Activated CD4-positive, alpha-beta T cell treated with anti-CD3 and anti-CD28 coated beads, Interleukin-2, amount 10 ng/mL, durations not matched to agents 24 days and 14 days (primary cell): Measurements from ENCODE around the gene SDCBP2. TPM values are rescaled to one million over a fixed set of nuclear protein-coding genes. Genes with fewer than 3 reads are reported as not detected.
A peak's percentile ranks its signal among the peaks of the same experiment; 100 is the strongest.

Experiments
- DNase-seq: peaks from one replicate; pipeline ENCODE4 v3.0.0; 2022
- H3K27ac Mint-ChIP-seq: one replicate; pipeline ENCODE4 v1.8.0; 2022; ENCODE audit warnings: mild to moderate bottlenecking, mixed read lengths
- H3K27me3 Mint-ChIP-seq: one replicate; pipeline ENCODE4 v1.8.0; 2022; ENCODE audit warnings: mixed read lengths
- H3K36me3 Mint-ChIP-seq: one replicate; pipeline ENCODE4 v1.8.0; 2022; ENCODE audit warnings: low read depth, mild to moderate bottlenecking, mixed read lengths
- H3K4me1 Mint-ChIP-seq: one replicate; pipeline ENCODE4 v1.8.0; 2021; ENCODE audit warnings: mixed read lengths
- H3K4me3 Mint-ChIP-seq: one replicate; pipeline ENCODE4 v1.8.0; 2022; ENCODE audit warnings: mild to moderate bottlenecking, moderate library complexity, mixed read lengths
- H3K9me3 Mint-ChIP-seq: one replicate; pipeline ENCODE4 v1.8.0; 2021; ENCODE audit warnings: mixed read lengths
- intact Hi-C: fragments of 100-400 bp; cut with micrococcal nuclease; formaldehyde crosslinking; loops from one replicate; pipeline ENCODE4 v1.15.1; 2023
- total RNA-seq: library from RNA; stranded (reverse); gene quantifications from 2 replicates; pipeline ENCODE4 v1.2.3, GENCODE V29; 2022

SDCBP2 gene
- total RNA-seq, 1 donor from 2014 or later, result 2.0 TPM

GRCh38 chr20:1309439-1309847 is 19.5 kb downstream of the SDCBP2 start:
- no peak overlapping the region for H3K27ac Mint-ChIP-seq
- H3K9me3 Mint-ChIP-seq, result no peaks in the 10 kb centered on the region
- H3K4me3 Mint-ChIP-seq, result no peak overlapping the region
- no peak for DNase-seq
- H3K4me1 Mint-ChIP-seq, result peaks cover 3% of the 10 kb centered on the region
- no peaks in the 10 kb centered on the region for H3K36me3 Mint-ChIP-seq
- no peaks in the 10 kb centered on the region for H3K27me3 Mint-ChIP-seq
- intact Hi-C loops, result no loop called here

GRCh38 chr20:1308702-1309095 is 20.2 kb downstream of the SDCBP2 start:
- H3K27me3 Mint-ChIP-seq, result no peaks in the 10 kb centered on the region
- H3K27ac Mint-ChIP-seq, result no peak overlapping the region
- intact Hi-C loops, result no loop called here
- no peaks in the 10 kb centered on the region for H3K36me3 Mint-ChIP-seq
- peaks cover 2% of the 10 kb centered on the region for H3K4me1 Mint-ChIP-seq
- no peaks in the 10 kb centered on the region for H3K9me3 Mint-ChIP-seq
- H3K4me3 Mint-ChIP-seq, result no peak overlapping the region
- DNase-seq, result no peak

- Mint-ChIP-seq H3K9me3 (no peaks in the 10 kb centered on the region), H3K4me3 (no peak overlapping the region), H3K36me3 (no peaks in the 10 kb centered on the region), H3K4me1 (no peaks in the 10 kb centered on the region), H3K27ac (no peak overlapping the region), H3K27me3 (no peaks in the 10 kb centered on the region)
- DNase-seq, result no peak
- intact Hi-C loops, result no loop called here
Measured at GRCh38 chr20:1308067-1308701, 20.8 kb downstream of the SDCBP2 start.

- no peaks in the 10 kb centered on the region for H3K9me3 Mint-ChIP-seq
- DNase-seq, result no peak
- no peaks in the 10 kb centered on the region for H3K27me3 Mint-ChIP-seq
- no peaks in the 10 kb centered on the region for H3K4me1 Mint-ChIP-seq
- no peak overlapping the region for H3K27ac Mint-ChIP-seq
- no peak overlapping the region for H3K4me3 Mint-ChIP-seq
- H3K36me3 Mint-ChIP-seq, result no peaks in the 10 kb centered on the region
- intact Hi-C loops, result no loop called here
Measured at GRCh38 chr20:1307571-1307971, 21.4 kb downstream of the SDCBP2 start.

- Mint-ChIP-seq H3K4me1 (no peaks in the 10 kb centered on the region), H3K9me3 (no peaks in the 10 kb centered on the region), H3K4me3 (no peak overlapping the region), H3K36me3 (no peaks in the 10 kb centered on the region), H3K27me3 (no peaks in the 10 kb centered on the region), H3K27ac (no peak overlapping the region)
- intact Hi-C loops, result no loop called here
- no peak for DNase-seq
Measured at GRCh38 chr20:1307171-1307570, 21.8 kb downstream of the SDCBP2 start.

GRCh38 chr20:1306316-1307135 is 22.4 kb downstream of the SDCBP2 start:
- Mint-ChIP-seq H3K4me1 (no peaks in the 10 kb centered on the region), H3K36me3 (no peaks in the 10 kb centered on the region), H3K27me3 (no peaks in the 10 kb centered on the region), H3K27ac (no peak overlapping the region), H3K4me3 (no peak overlapping the region), H3K9me3 (no peaks in the 10 kb centered on the region)
- intact Hi-C loops, result no loop called here
- no peak for DNase-seq

- intact Hi-C loops, result no loop called here
- no peak overlapping the region for H3K27ac Mint-ChIP-seq
- H3K4me1 Mint-ChIP-seq, result peaks cover 7% of the 10 kb centered on the region
- no peaks in the 10 kb centered on the region for H3K36me3 Mint-ChIP-seq
- H3K27me3 Mint-ChIP-seq, result no peaks in the 10 kb centered on the region
- no peak for DNase-seq
- no peaks in the 10 kb centered on the region for H3K9me3 Mint-ChIP-seq
- H3K4me3 Mint-ChIP-seq, result no peak overlapping the region
Measured at GRCh38 chr20:1305712-1306111, 23.2 kb downstream of the SDCBP2 start.

GRCh38 chr20:1304710-1305515 is 24.0 kb downstream of the SDCBP2 start:
- intact Hi-C loops, result loop anchor here (5.0 kb wide), 1 partner anchor 78 kb away; the partner anchor contains the start of gene RAD21L1
- Mint-ChIP-seq H3K27ac (no peak overlapping the region), H3K9me3 (no peaks in the 10 kb centered on the region)

GRCh38 chr20:1302685-1303541 is 26.0 kb downstream of the SDCBP2 start:
- peaks cover 20% of the 10 kb centered on the region for H3K4me1 Mint-ChIP-seq
- no peaks in the 10 kb centered on the region for H3K9me3 Mint-ChIP-seq
- DNase-seq, result peak; percentile 71
- no peak overlapping the region for H3K27ac Mint-ChIP-seq
- H3K4me3 Mint-ChIP-seq, result no peak overlapping the region
- H3K36me3 Mint-ChIP-seq, result no peaks in the 10 kb centered on the region
- intact Hi-C loops, result loop anchor here (5.0 kb wide), 1 partner anchor 76 kb away; the partner anchor contains the start of gene RAD21L1
- no peaks in the 10 kb centered on the region for H3K27me3 Mint-ChIP-seq

More at GRCh38 chr20:1304710-1305515, 24.0 kb downstream of the SDCBP2 start:
- Mint-ChIP-seq H3K4me3 (no peak overlapping the region), H3K4me1 (peaks cover 13% of the 10 kb centered on the region), H3K27me3 (no peaks in the 10 kb centered on the region), H3K36me3 (no peaks in the 10 kb centered on the region)
- DNase-seq, result no peak

- H3K27ac Mint-ChIP-seq, result peak overlapping the region; percentile 90
- H3K27me3 Mint-ChIP-seq, result no peaks in the 10 kb centered on the region
- H3K4me3 Mint-ChIP-seq, result peak overlapping the region; percentile 80
- peaks cover 20% of the 10 kb centered on the region for H3K4me1 Mint-ChIP-seq
- DNase-seq, result peak; percentile 88
- no peaks in the 10 kb centered on the region for H3K36me3 Mint-ChIP-seq
- intact Hi-C loops, result loop anchor here (2.0 to 5.0 kb wide), 2 partner anchors 24 to 74 kb away; partner anchors contain the start of gene RAD21L1
- no peaks in the 10 kb centered on the region for H3K9me3 Mint-ChIP-seq
Measured at GRCh38 chr20:1301031-1301529, 27.9 kb downstream of the SDCBP2 start.

GRCh38 chr20:1300083-1300840 is 28.7 kb downstream of the SDCBP2 start:
- intact Hi-C loops, result loop anchor here (2.0 to 5.0 kb wide), 2 partner anchors 25 to 73 kb away; partner anchors contain the start of gene RAD21L1
- DNase-seq, result no peak
- Mint-ChIP-seq H3K4me1 (peaks cover 20% of the 10 kb centered on the region), H3K27me3 (no peaks in the 10 kb centered on the region), H3K27ac (peak overlapping the region; percentile 90), H3K9me3 (no peaks in the 10 kb centered on the region), H3K36me3 (no peaks in the 10 kb centered on the region), H3K4me3 (peak overlapping the region; percentile 80)

- peak; percentile 80 for DNase-seq
- no peaks in the 10 kb centered on the region for H3K9me3 Mint-ChIP-seq
- intact Hi-C loops, result no loop called here
- no peaks in the 10 kb centered on the region for H3K36me3 Mint-ChIP-seq
- H3K27ac Mint-ChIP-seq, result peak overlapping the region; percentile 65
- H3K27me3 Mint-ChIP-seq, result no peaks in the 10 kb centered on the region
- no peak overlapping the region for H3K4me3 Mint-ChIP-seq
- H3K4me1 Mint-ChIP-seq, result peaks cover 20% of the 10 kb centered on the region
Measured at GRCh38 chr20:1299522-1299921, 29.4 kb downstream of the SDCBP2 start.
